ENCODE data around the gene SLC25A41.

Gene SLC25A41

DNA sequence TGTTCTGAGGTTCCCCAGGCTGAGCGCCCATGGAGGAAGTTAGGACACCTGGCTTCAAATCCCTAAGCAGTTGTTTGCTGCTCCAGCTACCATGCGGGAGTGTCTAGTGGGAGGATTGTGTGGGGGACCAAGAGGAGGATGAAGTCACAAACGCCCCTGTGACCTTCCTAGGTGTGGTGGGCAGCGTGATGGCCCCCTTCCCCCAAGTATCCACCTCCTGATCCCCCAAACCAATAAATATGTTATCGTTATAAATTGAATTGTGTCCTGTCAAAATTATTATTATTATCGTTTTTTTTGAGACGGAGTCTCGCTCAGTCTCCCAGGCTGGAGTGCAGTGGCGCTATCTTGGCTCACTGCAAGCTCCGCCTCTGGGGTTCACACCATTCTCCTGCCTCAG lies at the start of gene SLC25A41:
Gene SLC25A41 (minus strand): TSS at position 101 of the 400 bp plus-strand sequence. CDS start 70 bp downstream, at position 31.
- CTCF ChIA-PET, result no interaction called here
- no peak for DNase-seq (ENCODE audit: extremely low spot score)
- no peak for TF ChIP-seq L3MBTL2 (conservative IDR thresholded peaks at IDR 0.05)
- TF ChIP-seq CTBP1 (IDR thresholded peaks at IDR 0.05; ENCODE audit: borderline replicate concordance), result no peak
- TF ChIP-seq NFRKB (IDR thresholded peaks at IDR 0.05), result no peak
- no peak for TF ChIP-seq ELF4 (IDR thresholded peaks at IDR 0.05)
- POLR2A ChIA-PET, result interaction anchor here (1.3 kb wide), 1 partner anchor 9 kb away, joined by 3 read pairs; the partner anchor contains the start of gene KHSRP

DNA sequence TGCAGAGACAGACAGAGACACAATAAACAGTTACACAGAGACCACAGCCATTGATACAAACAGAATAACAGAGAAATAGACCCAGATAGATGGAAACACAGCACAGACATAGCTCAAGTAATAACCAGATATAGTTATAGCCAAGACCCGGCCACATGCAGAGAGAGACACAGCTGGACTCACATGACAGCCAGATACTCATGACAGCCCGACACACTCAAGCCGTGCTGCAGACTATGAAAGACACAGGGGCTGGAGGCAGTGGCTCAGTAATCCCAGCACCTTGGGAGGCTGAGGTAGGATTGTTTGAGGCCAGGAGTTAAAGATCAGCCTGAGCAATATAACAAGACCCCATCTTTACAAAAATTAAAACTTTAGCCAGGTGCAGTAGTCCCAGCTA lies 49.7 kb upstream of the SLC25A41 start:
- POLR2A ChIA-PET, result no interaction called here
- DNase-seq (ENCODE audit: extremely low spot score), result no peak

DNA sequence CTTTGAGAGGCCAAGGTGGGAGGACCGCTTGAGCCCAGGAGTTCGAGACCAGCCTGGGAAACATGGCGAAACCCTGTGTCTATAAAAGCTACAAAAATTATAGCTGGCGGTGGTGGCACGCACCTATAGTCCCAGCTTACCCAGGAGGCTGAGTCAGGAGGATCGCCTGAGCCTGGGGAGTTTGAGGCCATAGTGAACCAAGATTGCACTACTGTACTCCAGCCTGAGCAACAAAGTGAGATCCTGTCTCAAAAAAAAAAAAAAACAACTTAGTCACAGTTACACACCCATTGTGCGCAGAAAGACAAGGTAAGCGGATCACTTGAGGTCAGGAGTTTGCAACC lies 48.8 kb upstream of the SLC25A41 start:
- POLR2A ChIA-PET, result interaction anchor here (0.6 kb wide), 1 partner anchor 9 kb away, joined by 3 read pairs; no protein-coding TSS in a partner anchor
- CTCF ChIA-PET, result no interaction called here
- DNase-seq (ENCODE audit: extremely low spot score), result no peak
- TF ChIP-seq SUZ12 (IDR thresholded peaks at IDR 0.05) (no peak), HDGF (IDR thresholded peaks at IDR 0.05; ENCODE audit: borderline replicate concordance) (no peak), ELF4 (IDR thresholded peaks at IDR 0.05) (no peak)

More for the DNA sequence above, 49.7 kb upstream of the SLC25A41 start:
- TF ChIP-seq BHLHE40 (IDR thresholded peaks at IDR 0.05; ENCODE audit: borderline replicate concordance), result no peak
- no peak for TF ChIP-seq SUZ12 (IDR thresholded peaks at IDR 0.05)
- no peak for TF ChIP-seq NFRKB (IDR thresholded peaks at IDR 0.05)
- no peak for TF ChIP-seq FOXK2 (IDR thresholded peaks at IDR 0.05)
- no peak for TF ChIP-seq TARDBP (IDR thresholded peaks at IDR 0.05)
- no peak for TF ChIP-seq LEF1 (IDR thresholded peaks at IDR 0.05; ENCODE audit: borderline replicate concordance)
- no peak for TF ChIP-seq HDGF (IDR thresholded peaks at IDR 0.05; ENCODE audit: borderline replicate concordance)
- no peak for TF ChIP-seq ELF4 (IDR thresholded peaks at IDR 0.05)
- TF ChIP-seq SP1 (IDR thresholded peaks at IDR 0.05), result no peak
- CTCF ChIA-PET, result no interaction called here

DNA sequence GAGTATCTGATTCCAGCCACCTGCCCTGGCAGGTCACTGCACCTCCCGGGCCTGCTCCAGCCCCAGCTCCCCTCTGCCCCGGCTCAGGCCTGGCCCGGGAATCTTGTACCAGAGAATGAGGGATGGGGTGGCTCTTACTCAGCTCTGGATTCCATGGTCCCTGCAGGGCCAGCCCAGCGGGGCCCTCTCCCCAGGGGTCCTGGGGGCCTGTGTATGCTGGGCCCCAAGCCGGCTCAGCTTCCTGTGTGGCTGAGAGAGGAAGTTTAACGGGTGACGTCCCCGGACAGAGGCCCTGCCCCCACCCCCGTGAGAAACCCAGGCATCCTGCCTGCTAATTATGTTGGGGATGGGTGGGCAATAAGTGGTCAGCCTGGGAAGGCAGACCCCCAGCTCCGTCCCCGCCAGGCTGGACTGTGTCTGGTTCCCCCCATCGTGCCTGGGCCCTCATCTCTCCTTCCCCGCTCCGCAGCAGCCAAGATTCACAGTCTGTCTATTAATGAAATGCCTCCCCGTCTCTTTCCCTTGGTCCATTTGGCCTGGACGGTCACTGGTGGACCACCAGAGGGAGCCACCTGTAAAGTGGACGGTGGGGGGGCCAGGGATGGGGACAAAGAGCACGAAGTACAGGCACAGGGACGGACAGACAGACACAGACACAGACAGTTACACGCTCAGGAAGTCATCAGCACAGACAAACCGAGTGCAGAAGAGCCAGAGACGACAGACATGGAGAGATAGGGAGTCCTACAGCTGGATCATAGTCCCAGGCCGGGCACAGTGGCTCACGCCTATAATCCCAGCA lies 48.2 kb upstream of the SLC25A41 start, which contains the start of gene DENND1C:
Gene DENND1C (minus strand): TSS at position 247 of the 802 bp plus-strand sequence. CDS start 92 bp downstream, at position 155.
- DNase-seq (ENCODE audit: extremely low spot score), result peak; percentile 60
- no peak for TF ChIP-seq CTBP1 (IDR thresholded peaks at IDR 0.05; ENCODE audit: borderline replicate concordance)
- TF ChIP-seq NFRKB (IDR thresholded peaks at IDR 0.05), result no peak
- TF ChIP-seq SP1 (IDR thresholded peaks at IDR 0.05), result no peak
- TF ChIP-seq SUZ12 (IDR thresholded peaks at IDR 0.05), result no peak
- no peak for TF ChIP-seq FOXK2 (IDR thresholded peaks at IDR 0.05)
- TF ChIP-seq, protein P1, sequence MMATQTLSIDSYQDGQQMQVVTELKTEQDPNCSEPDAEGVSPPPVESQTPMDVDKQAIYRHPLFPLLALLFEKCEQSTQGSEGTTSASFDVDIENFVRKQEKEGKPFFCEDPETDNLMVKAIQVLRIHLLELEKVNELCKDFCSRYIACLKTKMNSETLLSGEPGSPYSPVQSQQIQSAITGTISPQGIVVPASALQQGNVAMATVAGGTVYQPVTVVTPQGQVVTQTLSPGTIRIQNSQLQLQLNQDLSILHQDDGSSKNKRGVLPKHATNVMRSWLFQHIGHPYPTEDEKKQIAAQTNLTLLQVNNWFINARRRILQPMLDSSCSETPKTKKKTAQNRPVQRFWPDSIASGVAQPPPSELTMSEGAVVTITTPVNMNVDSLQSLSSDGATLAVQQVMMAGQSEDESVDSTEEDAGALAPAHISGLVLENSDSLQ (IDR thresholded peaks at IDR 0.05), result no peak
- TF ChIP-seq TARDBP (IDR thresholded peaks at IDR 0.05), result no peak
- no peak for TF ChIP-seq LEF1 (IDR thresholded peaks at IDR 0.05; ENCODE audit: borderline replicate concordance)
- no peak for TF ChIP-seq FOXA1 (IDR thresholded peaks at IDR 0.05)
- TF ChIP-seq ARNT (IDR thresholded peaks at IDR 0.05), result no peak
- no peak for TF ChIP-seq FOXM1 (IDR thresholded peaks at IDR 0.05; ENCODE audit: borderline replicate concordance)
- TF ChIP-seq HDGF (IDR thresholded peaks at IDR 0.05; ENCODE audit: borderline replicate concordance), result no peak
- no peak for TF ChIP-seq ELF4 (IDR thresholded peaks at IDR 0.05)
- TF ChIP-seq ZNF384 (IDR thresholded peaks at IDR 0.05), result no peak
- TF ChIP-seq L3MBTL2 (conservative IDR thresholded peaks at IDR 0.05), result no peak
- ChIA-PET POLR2A (interaction anchor here (0.6 kb wide), 1 partner anchor 9 kb away, joined by 3 read pairs; no protein-coding TSS in a partner anchor), CTCF (interaction anchor here (0.6 to 1.0 kb wide), 3 partner anchors 28 to 382 kb away, joined by 3 read pairs; no protein-coding TSS in a partner anchor)

DNA sequence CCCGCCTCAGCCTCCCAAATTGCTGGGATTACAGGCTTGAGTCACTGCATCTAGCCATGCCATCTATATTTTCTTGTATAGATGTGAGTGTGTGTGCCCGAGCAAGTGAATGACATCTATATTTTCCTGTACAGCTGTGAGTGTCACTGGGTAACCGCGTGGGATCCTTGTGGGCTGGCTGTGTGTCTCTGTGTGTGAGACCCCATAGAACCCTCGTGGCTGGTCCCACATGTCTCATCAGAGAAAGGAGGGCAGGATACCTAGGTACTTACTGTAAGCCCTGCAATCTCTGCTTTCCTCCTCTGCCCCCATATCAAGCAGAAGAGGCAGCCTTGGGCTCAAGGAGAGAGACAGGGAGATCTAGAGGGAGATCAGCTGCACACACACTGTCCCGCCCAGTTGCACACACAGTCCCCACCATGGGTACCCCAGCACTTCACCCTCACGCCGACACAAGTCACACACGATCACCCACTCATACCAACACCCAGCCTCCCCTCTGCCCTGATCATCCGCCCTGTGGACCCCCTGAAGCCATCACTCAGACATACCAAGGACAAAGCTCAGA lies 47.4 kb upstream of the SLC25A41 start:
- no peak for DNase-seq (ENCODE audit: extremely low spot score)
- POLR2A ChIA-PET, result no interaction called here
- CTCF ChIA-PET, result interaction anchor here (0.6 to 1.0 kb wide), 3 partner anchors 28 to 383 kb away, joined by 3 read pairs; no protein-coding TSS in a partner anchor
- no peak for TF ChIP-seq SP1 (IDR thresholded peaks at IDR 0.05)

DNA sequence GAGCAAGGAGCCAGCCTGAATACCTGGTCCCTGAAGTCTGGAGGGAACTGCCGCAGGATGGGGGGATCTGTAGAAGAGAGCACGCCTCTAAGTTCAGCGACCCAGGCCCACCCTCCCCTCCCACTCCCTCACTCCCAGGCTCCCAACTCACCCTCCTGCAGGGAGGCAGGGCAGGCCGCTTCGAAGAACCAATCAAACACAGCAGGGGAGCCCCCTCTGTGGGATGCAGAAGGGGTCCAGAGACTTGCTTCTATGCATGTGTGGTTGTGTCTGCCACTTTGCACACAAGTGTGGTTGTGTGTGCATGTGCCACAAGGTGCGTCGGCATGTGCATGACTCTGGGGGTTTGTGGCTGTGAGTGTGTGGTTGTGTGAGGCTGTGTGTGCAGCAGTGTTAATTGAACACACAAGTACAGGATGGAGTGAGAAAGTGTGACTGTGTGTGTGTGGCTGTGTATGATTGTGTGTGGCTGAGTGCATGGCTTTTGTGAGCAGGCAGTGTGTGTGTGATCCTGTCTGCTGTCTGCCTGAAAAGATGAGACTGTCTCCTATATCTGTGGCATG lies 46.4 kb upstream of the SLC25A41 start:
- TF ChIP-seq SP1 (IDR thresholded peaks at IDR 0.05) (no peak), NFRKB (IDR thresholded peaks at IDR 0.05) (no peak), ARNT (IDR thresholded peaks at IDR 0.05) (no peak), ZNF384 (IDR thresholded peaks at IDR 0.05) (no peak), BHLHE40 (IDR thresholded peaks at IDR 0.05; ENCODE audit: borderline replicate concordance) (no peak)
- no peak for DNase-seq (ENCODE audit: extremely low spot score)
- CTCF ChIA-PET, result no interaction called here
- POLR2A ChIA-PET, result no interaction called here

DNA sequence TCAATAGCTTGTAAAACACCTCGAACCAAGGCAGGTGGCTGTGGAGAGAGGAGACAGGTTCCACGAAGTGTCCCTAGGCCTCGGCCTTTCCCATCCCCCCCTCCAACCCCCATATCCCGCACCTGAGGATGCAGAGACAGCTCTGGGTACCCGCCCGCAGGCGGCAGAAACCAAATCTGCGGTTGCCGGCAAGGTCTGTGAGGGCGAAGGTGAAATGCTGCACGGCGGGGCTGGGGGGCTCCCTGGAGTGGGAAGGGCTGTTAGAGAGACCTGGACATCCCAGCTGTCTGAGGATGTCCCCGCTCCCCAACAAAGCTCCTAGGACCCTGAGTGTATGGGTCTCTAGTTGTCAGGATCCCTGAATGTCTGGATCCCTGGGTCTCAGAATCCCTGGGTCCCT lies 45.3 kb upstream of the SLC25A41 start:
- no peak for DNase-seq (ENCODE audit: extremely low spot score)
- TF ChIP-seq NFRKB (IDR thresholded peaks at IDR 0.05), result no peak
- no peak for TF ChIP-seq SP1 (IDR thresholded peaks at IDR 0.05)
- no peak for TF ChIP-seq ARNT (IDR thresholded peaks at IDR 0.05)
- TF ChIP-seq ZNF384 (IDR thresholded peaks at IDR 0.05), result no peak
- TF ChIP-seq LEF1 (IDR thresholded peaks at IDR 0.05; ENCODE audit: borderline replicate concordance), result no peak
- TF ChIP-seq ELF4 (IDR thresholded peaks at IDR 0.05), result no peak
- no peak for TF ChIP-seq TARDBP (IDR thresholded peaks at IDR 0.05)
- CTCF ChIA-PET, result no interaction called here
- POLR2A ChIA-PET, result no interaction called here
